BLaER1 treated with 17β-estradiol and CSF1 and Interleukin-3, amounts not matched to agents 10 nM and 100 nM (cell line): ENCODE data around the gene FAM184A.

Source experiments
- H3K27ac ChIP-seq, 11 experiments: shearing (Covaris generic); formaldehyde crosslinking; 2 replicates each; pipeline ENCODE4 v1.8.1; 2022
- H3K27me3 ChIP-seq, 11 experiments: shearing (Covaris generic); formaldehyde crosslinking; 2 replicates each; pipeline ENCODE4 v1.8.1; 2022
- H3K36me3 ChIP-seq, 11 experiments: shearing (Covaris generic); formaldehyde crosslinking; 2 replicates each; pipeline ENCODE4 v1.8.1; 2022
- H3K4me1 ChIP-seq, 10 experiments: shearing (Covaris generic); formaldehyde crosslinking; 2 replicates each; pipeline ENCODE4 v1.8.1; 2022
- H3K4me2 ChIP-seq, 11 experiments: shearing (Covaris generic); formaldehyde crosslinking; 2 replicates each; pipeline ENCODE4 v1.8.1; 2022
- H3K4me3 ChIP-seq, 10 experiments: shearing (Covaris generic); formaldehyde crosslinking; 2 replicates each; pipeline ENCODE4 v1.8.1; 2022
- H3K9ac ChIP-seq, 11 experiments: shearing (Covaris generic); formaldehyde crosslinking; 2 replicates each; pipeline ENCODE4 v1.8.1; 2022
- H3K9me3 ChIP-seq, 11 experiments: shearing (Covaris generic); formaldehyde crosslinking; replicated peaks in 1 of 11; 2 replicates each; pipeline ENCODE4 v1.8.1; 2022
- H4K20me1 ChIP-seq, 11 experiments: shearing (Covaris generic); formaldehyde crosslinking; 2 replicates each; pipeline ENCODE4 v1.8.1; 2022
- Cebpa-rat ChIP-seq, 11 experiments: shearing (Covaris generic); IDR thresholded peaks; 2 replicates each; pipeline ENCODE4 v1.8.1; 2022

The FAM184A gene

DNA sequence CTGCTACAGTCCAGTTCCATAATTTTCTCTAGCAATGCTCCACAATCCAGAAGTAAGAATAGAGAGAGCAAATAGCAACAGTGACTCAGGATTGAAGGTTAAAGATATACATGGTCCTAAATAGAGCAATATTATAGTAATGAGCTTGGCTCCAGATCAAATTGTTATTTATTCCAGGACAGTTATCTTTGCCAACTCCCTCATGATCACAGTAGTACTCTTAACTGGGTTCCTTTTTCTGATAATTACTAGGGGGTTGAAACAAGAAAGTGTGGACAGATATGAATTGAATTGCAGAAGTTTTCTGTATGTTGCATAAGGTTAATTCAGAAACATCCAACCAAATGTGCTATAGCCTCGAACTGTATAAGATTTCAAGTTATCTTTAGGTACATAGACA lies 11.9 kb downstream of the FAM184A start:
- Histone ChIP-seq H3K9me3 (no peaks in the 10 kb centered on the region), H3K9ac (no peak overlapping the region), H3K4me3 (no peak overlapping the region), H3K27me3 (no peaks in the 10 kb centered on the region), H3K4me2 (no peak overlapping the region), H3K27ac (no peak overlapping the region), H4K20me1 (no peaks in the 10 kb centered on the region), H3K36me3 (no peaks in the 10 kb centered on the region), H3K4me1 (no peaks in the 10 kb centered on the region)
- TF ChIP-seq Cebpa-rat (IDR thresholded peaks at IDR 0.05) = no peak

DNA sequence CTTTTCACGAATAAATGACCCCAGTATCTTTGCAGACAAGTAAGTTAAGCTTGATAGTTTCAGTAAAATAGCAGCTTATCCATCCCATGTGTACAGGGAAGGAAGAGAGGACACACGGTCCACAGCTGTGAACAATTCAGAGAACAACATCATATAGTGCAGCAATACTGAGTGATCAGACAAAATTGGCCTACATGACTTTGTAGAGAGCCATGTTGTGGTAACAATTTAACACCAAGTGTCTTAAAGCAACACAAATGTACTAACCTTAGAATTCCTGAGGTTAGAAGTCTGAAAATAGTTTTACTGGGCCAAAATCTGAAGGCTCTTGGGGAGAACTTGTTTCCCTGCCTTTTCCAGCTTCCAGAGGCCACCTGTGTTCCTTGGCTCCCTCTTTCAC lies 12.5 kb downstream of the FAM184A start:
- TF ChIP-seq Cebpa-rat (IDR thresholded peaks at IDR 0.05) = no peak
- Histone ChIP-seq H3K27me3 (no peaks in the 10 kb centered on the region), H3K9ac (no peak overlapping the region), H3K36me3 (no peaks in the 10 kb centered on the region), H3K4me1 (no peaks in the 10 kb centered on the region), H3K4me3 (no peak overlapping the region), H3K9me3 (no peaks in the 10 kb centered on the region), H3K4me2 (no peak overlapping the region), H3K27ac (no peak overlapping the region), H4K20me1 (no peaks in the 10 kb centered on the region)

DNA sequence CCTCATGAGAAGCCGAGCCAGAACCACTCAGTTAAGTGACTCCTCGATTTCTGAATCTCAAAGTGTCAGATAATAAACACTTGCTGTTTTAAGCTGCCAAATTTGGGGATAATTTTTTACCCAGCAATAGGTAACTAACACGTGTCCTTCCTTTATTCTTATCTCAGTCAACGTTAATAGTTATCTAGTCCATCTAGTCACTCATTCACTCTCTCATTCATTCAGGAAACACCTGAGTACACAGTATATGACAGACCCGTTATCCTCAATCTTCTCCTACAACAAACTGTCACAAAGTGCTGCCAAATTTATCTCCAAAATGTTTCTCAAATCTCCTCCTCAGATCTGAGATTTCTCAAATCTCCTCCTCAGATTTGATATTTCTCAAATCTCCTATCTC lies 13.1 kb downstream of the FAM184A start:
- Histone ChIP-seq H3K36me3 (no peaks in the 10 kb centered on the region), H3K4me3 (no peak overlapping the region), H3K4me1 (no peaks in the 10 kb centered on the region), H3K27ac (no peak overlapping the region), H4K20me1 (no peaks in the 10 kb centered on the region), H3K27me3 (no peaks in the 10 kb centered on the region), H3K4me2 (no peak overlapping the region), H3K9ac (no peak overlapping the region), H3K9me3 (no peaks in the 10 kb centered on the region)
- TF ChIP-seq Cebpa-rat (IDR thresholded peaks at IDR 0.05) = no peak

DNA sequence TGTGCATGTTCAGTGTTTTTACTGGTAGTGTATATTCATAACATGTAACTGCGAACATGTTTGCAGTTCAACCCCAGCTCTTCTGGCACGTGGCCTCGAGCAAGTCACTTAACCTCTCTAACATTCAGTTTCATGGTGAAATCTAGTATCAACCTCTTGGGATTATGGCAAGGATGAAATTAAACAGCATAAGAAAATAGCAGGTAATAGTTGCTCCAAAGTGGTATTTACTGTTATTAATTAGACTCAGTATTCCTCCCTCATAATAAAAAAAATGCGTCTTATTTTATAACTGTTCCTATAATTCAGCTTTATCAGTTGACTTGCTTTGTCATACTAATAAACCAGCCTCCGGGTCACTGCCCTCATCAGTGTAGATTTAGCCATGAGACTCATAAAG lies 15.0 kb downstream of the FAM184A start:
- H3K9me3 ChIP-seq = no peaks in the 10 kb centered on the region
- no peaks in the 10 kb centered on the region for H3K27me3 ChIP-seq
- no peak for TF ChIP-seq Cebpa-rat (IDR thresholded peaks at IDR 0.05)

DNA sequence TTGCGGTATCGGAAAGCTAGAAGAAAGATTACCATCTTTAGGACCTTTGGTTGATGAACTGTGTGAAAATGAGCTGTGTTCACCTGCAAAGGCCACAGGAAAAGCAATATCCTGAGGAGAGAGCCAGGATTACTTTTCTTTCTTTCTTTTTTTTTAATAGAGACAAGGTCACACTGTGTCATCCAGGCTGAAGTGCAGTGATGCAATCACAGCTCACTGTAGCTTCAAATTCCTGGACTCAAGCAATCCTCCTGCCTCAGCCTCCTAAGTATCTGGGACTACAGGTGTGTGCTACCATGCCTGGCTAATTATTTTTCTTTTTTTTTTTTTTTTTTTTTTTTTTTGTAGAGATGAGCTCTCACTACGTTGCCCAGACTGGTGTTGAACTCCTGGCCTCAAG lies 17.2 kb downstream of the FAM184A start:
- H3K9ac ChIP-seq = no peak overlapping the region
- no peak overlapping the region for H3K4me3 ChIP-seq
- H3K36me3 ChIP-seq = no peaks in the 10 kb centered on the region
- H3K9me3 ChIP-seq = no peaks in the 10 kb centered on the region
- no peaks in the 10 kb centered on the region for H3K4me1 ChIP-seq
- no peak for TF ChIP-seq Cebpa-rat (IDR thresholded peaks at IDR 0.05)
- no peaks in the 10 kb centered on the region for H4K20me1 ChIP-seq
- H3K27me3 ChIP-seq = no peaks in the 10 kb centered on the region
- H3K27ac ChIP-seq = no peak overlapping the region
- H3K4me2 ChIP-seq = no peak overlapping the region

More for the DNA sequence above, 15.0 kb downstream of the FAM184A start:
- Histone ChIP-seq H3K36me3 (no peaks in the 10 kb centered on the region), H3K4me1 (no peaks in the 10 kb centered on the region), H3K4me2 (no peak overlapping the region), H4K20me1 (no peaks in the 10 kb centered on the region), H3K27ac (no peak overlapping the region), H3K4me3 (no peak overlapping the region), H3K9ac (no peak overlapping the region)

DNA sequence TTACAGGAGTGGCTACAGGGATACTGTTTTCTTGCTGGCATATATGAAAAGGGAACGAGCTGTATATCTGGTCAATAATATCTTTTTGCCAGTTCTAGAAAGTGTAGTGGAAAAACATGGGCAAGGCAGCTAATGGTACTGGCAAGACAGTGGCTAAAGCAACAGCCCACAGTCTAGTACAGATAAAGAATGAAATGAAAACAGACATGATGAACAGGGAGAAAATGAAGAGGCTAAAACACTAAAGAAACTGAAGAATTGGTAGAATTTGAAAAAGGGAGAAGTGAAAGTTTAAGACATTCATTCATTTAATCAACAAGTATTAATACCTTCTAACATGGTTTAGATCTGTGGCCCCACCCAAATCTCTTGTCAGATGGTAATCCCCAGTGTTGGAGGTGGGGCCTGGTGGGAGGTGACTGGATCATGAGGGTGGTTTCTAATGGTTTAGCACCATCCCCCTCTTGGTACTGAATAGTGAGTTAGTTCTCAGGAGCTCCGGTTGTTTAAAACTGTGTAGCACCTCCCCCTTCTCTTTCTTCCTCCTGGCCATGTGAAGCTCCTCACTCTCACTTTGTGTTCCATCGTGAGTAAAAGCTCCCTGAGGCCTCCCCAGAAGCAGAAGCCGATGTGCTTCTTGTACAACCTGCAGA lies 18.1 kb downstream of the FAM184A start:
- no peak overlapping the region for H3K4me3 ChIP-seq
- no peaks in the 10 kb centered on the region for H3K4me1 ChIP-seq
- no peak for TF ChIP-seq Cebpa-rat (IDR thresholded peaks at IDR 0.05)
- H3K4me2 ChIP-seq = no peak overlapping the region
- no peaks in the 10 kb centered on the region for H3K27me3 ChIP-seq
- H3K36me3 ChIP-seq = no peaks in the 10 kb centered on the region
- no peak overlapping the region for H3K27ac ChIP-seq
- no peaks in the 10 kb centered on the region for H4K20me1 ChIP-seq
- no peaks in the 10 kb centered on the region for H3K9me3 ChIP-seq
- H3K9ac ChIP-seq = no peak overlapping the region

DNA sequence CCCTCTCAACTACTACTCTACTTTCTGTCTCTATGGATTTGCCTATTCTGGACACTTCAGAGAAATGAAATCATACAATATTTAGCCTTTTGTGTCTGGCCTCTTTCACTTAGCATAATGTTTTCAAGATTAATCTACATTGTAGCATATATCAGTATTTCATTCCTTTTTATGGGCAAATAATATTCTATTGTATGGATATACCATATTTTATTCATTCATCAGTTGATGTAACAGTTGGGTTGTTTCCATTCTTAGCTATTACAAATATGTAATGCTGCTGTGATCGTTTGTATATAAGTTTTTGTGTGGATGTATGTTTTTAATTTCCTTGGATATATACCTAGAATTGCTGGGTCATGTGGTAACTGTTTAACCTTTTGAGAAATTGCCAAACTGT lies 23.4 kb downstream of the FAM184A start:
- H3K36me3 ChIP-seq = no peaks in the 10 kb centered on the region
- H3K9me3 ChIP-seq = no peaks in the 10 kb centered on the region
- no peaks in the 10 kb centered on the region for H3K27me3 ChIP-seq
- no peak overlapping the region for H3K9ac ChIP-seq
- no peaks in the 10 kb centered on the region for H3K4me1 ChIP-seq
- H3K27ac ChIP-seq = no peak overlapping the region
- H3K4me2 ChIP-seq = no peak overlapping the region
- no peak overlapping the region for H3K4me3 ChIP-seq
- no peaks in the 10 kb centered on the region for H4K20me1 ChIP-seq
- TF ChIP-seq Cebpa-rat (IDR thresholded peaks at IDR 0.05) = no peak

DNA sequence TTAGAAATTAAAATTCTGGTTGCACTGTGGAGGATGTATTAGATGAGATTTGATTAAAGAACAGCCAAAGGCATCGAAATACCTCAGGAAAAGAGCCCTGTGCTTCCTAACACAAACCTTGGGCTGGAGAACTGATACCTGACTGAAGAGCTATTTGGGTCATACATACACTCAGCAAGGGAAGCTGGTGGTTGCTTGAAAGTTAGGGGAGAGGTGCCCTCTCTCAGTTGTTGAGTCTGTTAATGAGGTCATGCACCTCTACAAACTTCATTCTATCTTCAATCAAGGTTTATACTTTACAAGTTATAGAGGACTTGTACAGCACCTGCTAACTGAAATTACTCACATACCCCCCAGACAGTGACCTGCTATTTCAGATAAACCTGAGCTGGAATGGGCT lies 25.5 kb downstream of the FAM184A start:
- H3K27ac ChIP-seq = no peak overlapping the region
- H3K4me2 ChIP-seq = no peak overlapping the region
- H3K4me3 ChIP-seq = no peak overlapping the region
- TF ChIP-seq Cebpa-rat (IDR thresholded peaks at IDR 0.05) = no peak
- no peaks in the 10 kb centered on the region for H3K27me3 ChIP-seq
- H3K4me1 ChIP-seq = no peaks in the 10 kb centered on the region
- H3K36me3 ChIP-seq = no peaks in the 10 kb centered on the region
- no peaks in the 10 kb centered on the region; a peak in 1 of 22 replicates for H3K9me3 ChIP-seq
- H3K9ac ChIP-seq = no peak overlapping the region
- no peaks in the 10 kb centered on the region for H4K20me1 ChIP-seq

DNA sequence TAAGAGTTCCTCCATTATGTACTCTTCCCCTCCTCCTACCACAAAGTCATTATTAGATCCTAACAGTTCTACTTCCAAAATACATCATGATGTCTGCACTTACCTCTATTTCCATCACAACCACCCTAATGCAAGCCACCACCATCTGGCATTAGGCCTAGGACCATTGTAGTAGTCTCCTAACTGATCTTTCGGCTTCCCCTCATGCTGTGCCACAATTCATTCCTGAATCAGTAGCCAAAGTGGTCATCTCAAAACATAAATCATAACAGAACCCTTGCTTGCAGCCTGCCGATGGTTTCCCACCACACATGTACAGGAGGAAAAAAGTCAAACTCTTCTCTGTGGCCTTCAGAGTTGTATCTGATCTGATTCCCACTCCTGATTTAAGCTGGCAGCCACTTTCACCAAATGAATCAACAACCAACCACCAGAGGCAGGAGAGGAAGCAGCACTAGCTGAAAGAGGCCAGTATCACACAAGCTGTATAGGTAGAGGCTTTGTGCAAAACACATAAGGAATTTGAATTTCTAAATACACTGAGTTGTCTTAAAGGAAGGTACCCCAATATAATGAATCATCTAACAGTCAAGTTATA lies 26.1 kb downstream of the FAM184A start:
- Histone ChIP-seq H4K20me1 (no peaks in the 10 kb centered on the region), H3K36me3 (no peaks in the 10 kb centered on the region), H3K9me3 (no peaks in the 10 kb centered on the region; a peak in 1 of 22 replicates), H3K4me3 (no peak overlapping the region), H3K4me2 (no peak overlapping the region), H3K4me1 (no peaks in the 10 kb centered on the region), H3K27ac (no peak overlapping the region), H3K27me3 (no peaks in the 10 kb centered on the region), H3K9ac (no peak overlapping the region)
- TF ChIP-seq Cebpa-rat (IDR thresholded peaks at IDR 0.05) = no peak

DNA sequence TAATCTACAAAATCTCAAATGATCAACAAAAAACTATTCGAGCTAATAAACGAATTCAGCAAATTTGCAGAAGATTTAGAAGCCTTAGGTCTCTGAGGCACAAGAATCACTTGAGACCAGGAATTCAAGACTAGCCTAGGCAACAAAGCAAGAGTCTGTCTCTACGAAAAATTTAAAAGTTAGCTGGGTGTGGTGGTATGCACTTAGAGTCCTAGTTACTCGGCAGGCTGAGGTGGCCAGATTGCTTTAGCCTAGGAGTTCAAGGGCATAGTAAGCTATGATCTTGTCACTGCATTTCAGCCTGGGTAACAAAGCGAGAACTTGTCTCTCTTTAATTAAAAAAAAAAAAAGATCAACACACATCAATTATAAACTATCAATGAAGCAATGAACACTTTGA lies 34.2 kb downstream of the FAM184A start:
- H3K27me3 ChIP-seq = no peaks in the 10 kb centered on the region
- peaks cover 0 to 9% (median 0%) of the 10 kb centered on the region in 11 experiments; a peak in 3 of 22 replicates for H3K9me3 ChIP-seq
- H3K36me3 ChIP-seq = no peaks in the 10 kb centered on the region
- peaks cover 0 to 10% (median 0%) of the 10 kb centered on the region in 10 experiments; a peak in 2 of 20 replicates for H3K4me1 ChIP-seq
- TF ChIP-seq Cebpa-rat (IDR thresholded peaks at IDR 0.05) = no peak
- no peaks in the 10 kb centered on the region for H4K20me1 ChIP-seq
- no peak overlapping the region for H3K4me2 ChIP-seq
- no peak overlapping the region for H3K9ac ChIP-seq
- no peak overlapping the region for H3K4me3 ChIP-seq
- no peak overlapping the region for H3K27ac ChIP-seq
